HG02759 (cell line): Measurements from ENCODE around the gene GRIN3A.

Experiments used
- ATAC-seq: cut with Tn5 transposase; IDR thresholded peaks from one replicate; pipeline ENCODE4 v1.9.1; 2021; ENCODE audit warnings: mild to moderate bottlenecking, moderate library complexity; ENCODE audit not compliant: unreplicated experiment

The GRIN3A gene

GRCh38 chr9:101706261-101706798, 32.1 kb downstream of the GRIN3A start:
- no peak for ATAC-seq

GRCh38 chr9:101705135-101705661, 33.2 kb downstream of the GRIN3A start:
- ATAC-seq, result peak; percentile 81

- ATAC-seq, result no peak
Observed at GRCh38 chr9:101702257-101702656, 36.2 kb downstream of the GRIN3A start.

GRCh38 chr9:101693546-101694336, 44.7 kb downstream of the GRIN3A start:
- no peak for ATAC-seq

GRCh38 chr9:101691657-101692056, 46.8 kb downstream of the GRIN3A start:
- no peak for ATAC-seq

- no peak for ATAC-seq
Observed at GRCh38 chr9:101689039-101689438, 49.4 kb downstream of the GRIN3A start.

- no peak for ATAC-seq
Observed at GRCh38 chr9:101684665-101685064, 53.8 kb downstream of the GRIN3A start.

GRCh38 chr9:101683236-101683635, 55.2 kb downstream of the GRIN3A start:
- no peak for ATAC-seq

GRCh38 chr9:101677861-101678260, 60.6 kb downstream of the GRIN3A start:
- ATAC-seq, result no peak

- no peak for ATAC-seq
Observed at GRCh38 chr9:101675341-101675740, 63.1 kb downstream of the GRIN3A start.

- ATAC-seq, result no peak
Observed at GRCh38 chr9:101674165-101674564, 64.3 kb downstream of the GRIN3A start.

- ATAC-seq, result no peak
Observed at GRCh38 chr9:101673642-101674041, 64.8 kb downstream of the GRIN3A start.

- no peak for ATAC-seq
Observed at GRCh38 chr9:101671567-101671966, 66.9 kb downstream of the GRIN3A start.

- no peak for ATAC-seq
Observed at GRCh38 chr9:101668421-101668820, 70.0 kb downstream of the GRIN3A start.

GRCh38 chr9:101664453-101664852, 74.0 kb downstream of the GRIN3A start:
- ATAC-seq, result no peak

- ATAC-seq, result no peak
Observed at GRCh38 chr9:101652601-101653175, 85.8 kb downstream of the GRIN3A start.

GRCh38 chr9:101650142-101650541, 88.3 kb downstream of the GRIN3A start:
- ATAC-seq, result peak; percentile 69

- no peak for ATAC-seq
Observed at GRCh38 chr9:101648493-101648892, 90.0 kb downstream of the GRIN3A start.

- ATAC-seq, result no peak
Observed at GRCh38 chr9:101639785-101640665, 98.4 kb downstream of the GRIN3A start.

GRCh38 chr9:101639311-101639710, 99.1 kb downstream of the GRIN3A start:
- ATAC-seq, result no peak

- ATAC-seq, result no peak
Observed at GRCh38 chr9:101636247-101636646, 102.2 kb downstream of the GRIN3A start.
